ENCODE measurements around the gene ALDH1A2.

- TF ChIP-seq CTCF (optimal IDR thresholded peaks at IDR 0.05 in 1 of 3, IDR thresholded peaks at IDR 0.05 in 1 of 3, conservative IDR thresholded peaks at IDR 0.05 in 1 of 3; ENCODE audit: extremely low read depth in 1 of 3, insufficient read depth in 2 of 3, low read length in 3 of 3) (no peak), EZH2 (IDR thresholded peaks at IDR 0.05; ENCODE audit: low read length) (no peak)
Measured at GRCh38 chr15:58049520-58050227, 15.8 kb downstream of the ALDH1A2 start.

Measured in keratinocyte (primary cell).